HCT116 (cell line): ENCODE results near the gene PHACTR1. TPM values are rescaled to one million over a fixed set of nuclear protein-coding genes. Genes with fewer than 3 reads are reported as not detected.

Experiments used
- ATAC-seq: fragments of 200-7000 bp; cut with Tn5 transposase; 2 replicates; pipeline ENCODE4 v1.9.1; 2020; ENCODE audit warnings: mild to moderate bottlenecking, moderate library complexity
- BruUV-seq: library from RNA; stranded (reverse); fragments of 400-500 nt; replicated peaks from 2 replicates; lab custom pipeline; 2021; lab: Mats Ljungman, UMichigan
- CTCF ChIA-PET: fragments of 300-600 bp; sonication (Branson Sonifier 250); formaldehyde crosslinking; loops from one replicate; lab custom pipeline; 2021; ENCODE audit warnings: antibody characterized with exemption; lab: Charles Lee
- POLR2A ChIA-PET: fragments of 300-600, 350-600 bp; sonication (Branson Sonifier 250); formaldehyde crosslinking; loops from one replicate; lab custom pipeline; 2021; ENCODE audit warnings: antibody characterized with exemption; lab: Charles Lee
- RAD21 ChIA-PET, 2 experiments: fragments of 300-600 bp; sonication (Branson Sonifier 250); formaldehyde crosslinking; loops; one replicate each; lab custom pipeline; 2023; ENCODE audit warnings: low total read pairs in 2 of 2; ENCODE audit not compliant: uncharacterized antibody in 2 of 2, unreplicated experiment in 2 of 2, low non-redundant PET in 1 of 2; lab: Charles Lee
- DNase-seq: peaks from one replicate; pipeline ENCODE4 v3.0.0-alpha.2; 2010; ENCODE audit warnings: low read depth, low spot score
- H2AFZ ChIP-seq: fragments of 200-600 bp; shearing (Covaris generic), sonication (generic); 2 replicates; pipeline ENCODE4 v1.6.1; 2017; ENCODE audit warnings: low read depth, mixed run types, mixed read lengths, antibody characterized with exemption, low read length; ENCODE audit not compliant: poor library complexity, severe bottlenecking
- H3K27ac ChIP-seq: 2 replicates; pipeline ENCODE4 v1.5.1; 2012; ENCODE audit warnings: low read depth, low read length
- H3K27me3 ChIP-seq: fragments of 200-600 bp; sonication (generic); 2 replicates; pipeline ENCODE4 v1.6.1; 2016; ENCODE audit warnings: mixed run types, low read length, mixed read lengths; ENCODE audit not compliant: insufficient read depth
- H3K36me3 ChIP-seq, 2 experiments: fragments of 200-500 bp in 1 of 2; fragments of 200-600 bp in 1 of 2; sonication (Bioruptor generic) in 1 of 2; sonication (generic) in 1 of 2; 2 replicates each; pipeline versions ENCODE4 v1.5.1 to v1.6.1; 2014 to 2016; ENCODE audit warnings: low read length in 2 of 2, inconsistent platforms in 1 of 2, mixed read lengths in 1 of 2, mixed run types in 1 of 2; ENCODE audit not compliant: insufficient read depth in 2 of 2, control insufficient read depth in 1 of 2
- H3K4me1 ChIP-seq, 2 experiments: fragments of 200-600 bp in 1 of 2; sonication (generic) in 1 of 2; 2 replicates each; pipeline versions ENCODE4 v1.5.1 to v1.6.1; 2012 to 2017; ENCODE audit warnings: low read length in 2 of 2, inconsistent platforms in 1 of 2, mild to moderate bottlenecking in 1 of 2, mixed read lengths in 1 of 2, mixed run types in 1 of 2, moderate library complexity in 1 of 2; ENCODE audit not compliant: insufficient read depth in 2 of 2, control insufficient read depth in 1 of 2
- H3K4me2 ChIP-seq: fragments of 200-600 bp; sonication (generic); 2 replicates; pipeline ENCODE4 v1.6.1; 2017; ENCODE audit warnings: mixed run types, low read length, mixed read lengths
- H3K4me3 ChIP-seq, 2 experiments: fragments of 200-600 bp in 1 of 2; sonication (generic) in 1 of 2; replicated peaks in 1 of 2; 2 replicates each; pipeline ENCODE4 v1.5.1; 2011 to 2016; ENCODE audit warnings: low read length in 2 of 2, control low read depth in 1 of 2, low read depth in 1 of 2, mild to moderate bottlenecking in 1 of 2, mixed read lengths in 1 of 2, mixed run types in 1 of 2
- H3K79me2 ChIP-seq: fragments of 200-600 bp; sonication (generic); 2 replicates; pipeline ENCODE4 v1.6.1; 2017; ENCODE audit warnings: mild to moderate bottlenecking, mixed run types, low read length, moderate library complexity, mixed read lengths; ENCODE audit not compliant: insufficient read depth
- H3K9ac ChIP-seq: fragments of 200-600 bp; sonication (generic); 2 replicates; pipeline ENCODE4 v1.6.1; 2016; ENCODE audit warnings: low read length, mixed read lengths
- H3K9me2 ChIP-seq: fragments of 200-600 bp; sonication (generic), shearing (Covaris generic); 2 replicates; pipeline ENCODE4 v1.6.1; 2017; ENCODE audit warnings: mixed run types, mild to moderate bottlenecking, moderate library complexity; ENCODE audit not compliant: insufficient read depth
- H3K9me3 ChIP-seq, 2 experiments: fragments of 200-500 bp in 1 of 2; fragments of 200-600 bp in 1 of 2; sonication (Bioruptor generic) in 1 of 2; sonication (generic) in 1 of 2; 2 replicates each; pipeline ENCODE4 v1.6.1; 2014 to 2017; ENCODE audit warnings: low read length in 2 of 2, mixed read lengths in 2 of 2, inconsistent platforms in 1 of 2, low read depth in 1 of 2, mild to moderate bottlenecking in 1 of 2, mixed run types in 1 of 2, moderate library complexity in 1 of 2; ENCODE audit not compliant: control insufficient read depth in 1 of 2, insufficient read depth in 1 of 2
- H4K20me1 ChIP-seq: fragments of 200-600 bp; sonication (generic), shearing (Covaris generic); 2 replicates; pipeline ENCODE4 v1.6.1; 2017; ENCODE audit warnings: mixed run types, mild to moderate bottlenecking, moderate library complexity; ENCODE audit not compliant: insufficient read depth
- CBX3 ChIP-seq: IDR thresholded peaks from 2 replicates; pipeline ENCODE4 v1.6.1; 2012; ENCODE audit warnings: low read depth
- CEBPB ChIP-seq: IDR thresholded peaks from 2 replicates; pipeline ENCODE4 v1.6.1; 2012; ENCODE audit warnings: low read depth
- EZH2phosphoT487 ChIP-seq: fragments of 200-600 bp; IDR thresholded peaks from 2 replicates; pipeline ENCODE4 v1.6.1; 2018; ENCODE audit warnings: antibody characterized with exemption, borderline replicate concordance
- POLR2AphosphoS5 ChIP-seq: IDR thresholded peaks from 2 replicates; pipeline ENCODE4 v1.6.1; 2011; ENCODE audit warnings: mild to moderate bottlenecking, low read depth, low read length, moderate library complexity
- RAD21 ChIP-seq: IDR thresholded peaks from 2 replicates; pipeline ENCODE4 v1.6.1; 2012; ENCODE audit warnings: low read depth, mild to moderate bottlenecking
- SIN3A ChIP-seq: IDR thresholded peaks from 2 replicates; pipeline ENCODE4 v1.6.1; 2012; ENCODE audit warnings: low read depth
- SP1 ChIP-seq: IDR thresholded peaks from 2 replicates; pipeline ENCODE4 v1.6.1; 2012; ENCODE audit warnings: low read depth
- SRF ChIP-seq: IDR thresholded peaks from 2 replicates; pipeline ENCODE4 v1.6.1; 2012; ENCODE audit warnings: low read depth
- TCF7L2 ChIP-seq: IDR thresholded peaks from 2 replicates; pipeline ENCODE4 v1.7.0; 2011; ENCODE audit warnings: borderline replicate concordance, inconsistent platforms; ENCODE audit not compliant: insufficient read depth, insufficient read length; ENCODE audit errors: extremely low read depth
- ZFX ChIP-seq: fragments of 450-650 bp; IDR thresholded peaks from 2 replicates; pipeline ENCODE4 v1.6.1; 2017
- intact Hi-C: fragments of 100-400 bp; cut with micrococcal nuclease; formaldehyde crosslinking; loops from 2 replicates; pipeline ENCODE4 v1.10.0; 2022
- total RNA-seq: library from RNA; stranded (reverse); gene quantifications from one replicate; pipeline ENCODE4 v1.2.1, GENCODE V29; 2021; ENCODE audit not compliant: unreplicated experiment
- TF ChIP-seq, protein P1 (sequence below): IDR thresholded peaks from 2 replicates; pipeline ENCODE4 v1.6.1; 2012
- TF ChIP-seq, protein P2 (sequence below): IDR thresholded peaks from 2 replicates; pipeline ENCODE4 v1.6.1; 2012; ENCODE audit warnings: low read depth

Gene PHACTR1
- total RNA-seq, 1 experiment from 2014 or later = 0.17 TPM

DNA sequence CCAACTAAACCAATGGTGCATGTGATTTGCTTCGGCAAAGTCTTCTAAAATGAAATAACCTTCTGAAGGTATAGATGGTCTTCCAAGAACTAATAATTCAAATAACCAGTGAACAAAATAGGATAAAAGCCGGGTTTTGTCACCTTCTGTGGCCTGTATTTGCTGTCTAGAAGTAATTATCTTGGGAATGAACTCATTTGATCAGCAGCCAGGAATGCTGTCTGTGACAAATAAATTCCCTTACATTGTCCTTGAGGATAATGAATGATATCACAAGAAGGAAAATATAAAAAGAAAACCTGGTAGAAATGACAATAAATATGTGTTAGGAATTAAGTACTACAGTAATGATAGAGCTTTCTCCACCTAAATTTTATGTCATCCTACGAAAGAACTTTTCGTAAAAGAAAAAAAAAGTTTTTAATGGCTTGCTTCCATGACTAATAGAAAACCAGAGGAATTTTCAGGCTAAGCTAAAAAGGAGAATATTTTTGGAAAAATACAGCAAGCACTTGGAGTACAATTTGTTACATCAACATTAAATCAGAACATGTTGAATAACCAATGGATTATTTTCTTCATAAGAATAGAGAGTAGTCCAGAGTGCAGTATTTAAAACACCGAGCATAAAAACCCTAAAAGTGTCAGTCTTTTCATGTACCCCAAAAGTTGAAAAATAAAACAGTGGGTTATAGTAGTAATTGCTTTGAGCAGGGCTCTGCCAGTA, 364.1 kb downstream of the PHACTR1 start:
- no TSS peak for BruUV-seq
- intact Hi-C loops = no loop called here
- H3K9ac ChIP-seq = no peak overlapping the region
- no peaks in the 10 kb centered on the region for H3K9me3 ChIP-seq
- H3K36me3 ChIP-seq = no peaks in the 10 kb centered on the region
- ATAC-seq = no peak
- no peak overlapping the region for H3K4me2 ChIP-seq
- H3K27ac ChIP-seq = no peak overlapping the region
- no peaks in the 10 kb centered on the region for H3K79me2 ChIP-seq
- H3K27me3 ChIP-seq = peaks cover 40% of the 10 kb centered on the region
- TF ChIP-seq ZFX = no peak
- TF ChIP-seq, protein P1, sequence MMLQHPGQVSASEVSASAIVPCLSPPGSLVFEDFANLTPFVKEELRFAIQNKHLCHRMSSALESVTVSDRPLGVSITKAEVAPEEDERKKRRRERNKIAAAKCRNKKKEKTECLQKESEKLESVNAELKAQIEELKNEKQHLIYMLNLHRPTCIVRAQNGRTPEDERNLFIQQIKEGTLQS = no peak
- TF ChIP-seq, protein P2, sequence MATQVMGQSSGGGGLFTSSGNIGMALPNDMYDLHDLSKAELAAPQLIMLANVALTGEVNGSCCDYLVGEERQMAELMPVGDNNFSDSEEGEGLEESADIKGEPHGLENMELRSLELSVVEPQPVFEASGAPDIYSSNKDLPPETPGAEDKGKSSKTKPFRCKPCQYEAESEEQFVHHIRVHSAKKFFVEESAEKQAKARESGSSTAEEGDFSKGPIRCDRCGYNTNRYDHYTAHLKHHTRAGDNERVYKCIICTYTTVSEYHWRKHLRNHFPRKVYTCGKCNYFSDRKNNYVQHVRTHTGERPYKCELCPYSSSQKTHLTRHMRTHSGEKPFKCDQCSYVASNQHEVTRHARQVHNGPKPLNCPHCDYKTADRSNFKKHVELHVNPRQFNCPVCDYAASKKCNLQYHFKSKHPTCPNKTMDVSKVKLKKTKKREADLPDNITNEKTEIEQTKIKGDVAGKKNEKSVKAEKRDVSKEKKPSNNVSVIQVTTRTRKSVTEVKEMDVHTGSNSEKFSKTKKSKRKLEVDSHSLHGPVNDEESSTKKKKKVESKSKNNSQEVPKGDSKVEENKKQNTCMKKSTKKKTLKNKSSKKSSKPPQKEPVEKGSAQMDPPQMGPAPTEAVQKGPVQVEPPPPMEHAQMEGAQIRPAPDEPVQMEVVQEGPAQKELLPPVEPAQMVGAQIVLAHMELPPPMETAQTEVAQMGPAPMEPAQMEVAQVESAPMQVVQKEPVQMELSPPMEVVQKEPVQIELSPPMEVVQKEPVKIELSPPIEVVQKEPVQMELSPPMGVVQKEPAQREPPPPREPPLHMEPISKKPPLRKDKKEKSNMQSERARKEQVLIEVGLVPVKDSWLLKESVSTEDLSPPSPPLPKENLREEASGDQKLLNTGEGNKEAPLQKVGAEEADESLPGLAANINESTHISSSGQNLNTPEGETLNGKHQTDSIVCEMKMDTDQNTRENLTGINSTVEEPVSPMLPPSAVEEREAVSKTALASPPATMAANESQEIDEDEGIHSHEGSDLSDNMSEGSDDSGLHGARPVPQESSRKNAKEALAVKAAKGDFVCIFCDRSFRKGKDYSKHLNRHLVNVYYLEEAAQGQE = no peak
- ChIA-PET CTCF (no interaction called here), RAD21 (no interaction called here), POLR2A (no interaction called here)
- no peaks in the 10 kb centered on the region for H4K20me1 ChIP-seq
- DNase-seq = no peak
- no peak overlapping the region for H3K4me3 ChIP-seq
- H2AFZ ChIP-seq = no peak overlapping the region
- H3K9me2 ChIP-seq = no peaks in the 10 kb centered on the region
- no peaks in the 10 kb centered on the region for H3K4me1 ChIP-seq

DNA sequence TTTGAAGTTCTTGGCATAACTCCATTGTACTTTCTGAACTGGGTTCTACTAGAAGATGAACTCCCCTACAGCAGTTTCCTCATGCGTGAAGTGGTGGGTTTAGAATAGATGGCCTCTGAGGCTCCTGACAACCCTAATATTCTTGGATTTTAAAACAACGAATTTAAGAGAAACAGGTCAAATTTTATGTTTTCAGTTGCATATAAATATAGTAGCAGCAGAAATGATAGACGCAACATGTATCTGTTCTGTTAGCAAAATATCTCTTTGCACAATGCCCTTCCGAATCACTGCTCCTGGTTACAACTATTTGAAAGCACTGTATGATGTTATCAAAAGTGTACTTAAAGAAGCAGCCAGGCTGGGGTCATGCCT, 364.6 kb downstream of the PHACTR1 start:
- Histone ChIP-seq H2AFZ (no peak overlapping the region), H3K9me2 (no peaks in the 10 kb centered on the region), H3K4me2 (no peak overlapping the region), H3K4me1 (no peaks in the 10 kb centered on the region), H3K27me3 (peaks cover 37% of the 10 kb centered on the region), H3K9me3 (no peaks in the 10 kb centered on the region), H3K27ac (no peak overlapping the region), H4K20me1 (no peaks in the 10 kb centered on the region; the same call in 1 of the 2 replicates), H3K4me3 (no peak overlapping the region)
- ChIA-PET RAD21 (no interaction called here), CTCF (no interaction called here), POLR2A (no interaction called here)
- BruUV-seq = no TSS peak
- intact Hi-C loops = no loop called here
- ATAC-seq = no peak
- DNase-seq = no peak
- TF ChIP-seq CBX3 (no peak), SRF (no peak), CEBPB (no peak), RAD21 (no peak), POLR2AphosphoS5 (no peak), SP1 (no peak), ZFX (no peak), SIN3A (no peak), EZH2phosphoT487 (no peak), TCF7L2 (no peak)
- TF ChIP-seq, protein P2 = no peak
- TF ChIP-seq, protein P1 = no peak
- TF ChIP-seq, all 23 proteins: peak for 0
- Histone ChIP-seq H3K79me2 (no peaks in the 10 kb centered on the region), H3K36me3 (no peaks in the 10 kb centered on the region), H3K9ac (no peak overlapping the region)
